Fibroblast of gingiva (primary cell): ENCODE results near the gene SREBF1.

Source experiments
- DNase-seq: peaks from one replicate; pipeline ENCODE4 v3.0.0-alpha.2; 2011; ENCODE audit warnings: low read depth

The SREBF1 gene

GRCh38 chr17:17824119-17824782 lies 12.5 kb downstream of the SREBF1 start:
- DNase-seq = no peak

- DNase-seq = peak; percentile 80
Observed at GRCh38 chr17:17823433-17824118, 13.2 kb downstream of the SREBF1 start.

DNA sequence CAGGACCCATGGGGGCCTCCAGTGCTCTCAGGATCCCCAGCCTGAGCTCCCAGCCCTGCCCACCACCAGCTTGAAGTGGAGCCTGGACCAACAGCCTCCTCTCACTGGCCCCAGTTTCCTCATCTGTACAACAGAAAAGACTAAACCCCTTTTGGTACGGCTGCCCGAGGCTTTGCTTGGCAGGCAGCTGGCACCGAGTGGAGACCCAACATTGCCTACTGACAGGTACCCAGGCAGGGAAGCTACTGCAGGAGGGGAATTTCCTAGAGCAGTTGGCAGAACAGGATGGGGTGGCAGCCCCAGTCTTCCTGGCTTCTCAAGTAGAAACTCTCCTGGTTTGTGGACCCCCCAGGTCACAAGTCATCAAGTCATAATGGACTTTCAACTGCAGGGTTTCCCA lies 14.2 kb downstream of the SREBF1 start:
- DNase-seq = no peak

DNA sequence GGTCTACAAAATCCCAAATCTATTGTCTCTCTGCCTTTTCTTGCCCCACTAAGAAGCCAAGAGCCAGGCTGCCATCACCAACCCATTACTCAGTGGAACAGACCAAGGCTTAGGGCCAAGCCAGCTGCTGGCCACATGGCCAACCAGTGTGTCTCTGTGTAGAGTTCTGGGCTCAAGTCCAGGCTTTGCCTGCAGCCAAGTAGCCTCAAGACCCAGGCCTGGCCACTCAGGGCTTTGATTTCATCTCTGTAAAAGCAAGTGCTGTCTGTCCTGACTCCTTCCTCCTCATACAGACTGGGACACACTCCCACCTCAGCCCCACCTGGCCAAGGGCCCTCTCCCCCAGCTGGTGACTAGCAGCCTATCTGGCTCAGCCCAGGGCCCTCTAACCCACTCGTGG lies 14.6 kb downstream of the SREBF1 start:
- DNase-seq = peak; percentile 92

- DNase-seq = no peak
Observed at GRCh38 chr17:17820463-17821158, 16.2 kb downstream of the SREBF1 start.

- no peak for DNase-seq
Observed at GRCh38 chr17:17820046-17820445, 16.7 kb downstream of the SREBF1 start.

GRCh38 chr17:17819561-17819995 lies 17.2 kb downstream of the SREBF1 start:
- peak; percentile 88 for DNase-seq

DNA sequence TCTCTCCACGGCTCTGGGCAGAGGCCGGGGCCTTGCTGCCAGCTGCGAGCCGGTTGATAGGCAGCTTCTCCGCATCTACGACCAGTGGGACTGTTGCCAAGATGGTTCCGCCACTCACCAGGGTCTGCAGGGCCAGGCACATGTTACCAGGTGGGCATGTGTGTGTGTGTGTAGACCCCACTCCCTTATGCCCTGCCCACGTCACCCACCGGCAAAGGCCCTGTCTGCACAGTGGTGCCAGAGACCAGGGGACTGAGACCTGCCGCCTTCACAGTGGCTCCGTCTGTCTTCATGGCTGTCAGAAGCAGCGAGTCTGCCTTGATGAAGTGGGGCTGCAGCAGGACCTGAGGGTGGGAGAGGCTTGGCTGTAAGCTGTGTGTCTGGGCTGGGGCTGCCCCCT lies 17.7 kb downstream of the SREBF1 start:
- no peak for DNase-seq

GRCh38 chr17:17818088-17818526 lies 18.7 kb downstream of the SREBF1 start:
- no peak for DNase-seq

- DNase-seq = no peak
Observed at GRCh38 chr17:17817552-17817947, 19.2 kb downstream of the SREBF1 start.

DNA sequence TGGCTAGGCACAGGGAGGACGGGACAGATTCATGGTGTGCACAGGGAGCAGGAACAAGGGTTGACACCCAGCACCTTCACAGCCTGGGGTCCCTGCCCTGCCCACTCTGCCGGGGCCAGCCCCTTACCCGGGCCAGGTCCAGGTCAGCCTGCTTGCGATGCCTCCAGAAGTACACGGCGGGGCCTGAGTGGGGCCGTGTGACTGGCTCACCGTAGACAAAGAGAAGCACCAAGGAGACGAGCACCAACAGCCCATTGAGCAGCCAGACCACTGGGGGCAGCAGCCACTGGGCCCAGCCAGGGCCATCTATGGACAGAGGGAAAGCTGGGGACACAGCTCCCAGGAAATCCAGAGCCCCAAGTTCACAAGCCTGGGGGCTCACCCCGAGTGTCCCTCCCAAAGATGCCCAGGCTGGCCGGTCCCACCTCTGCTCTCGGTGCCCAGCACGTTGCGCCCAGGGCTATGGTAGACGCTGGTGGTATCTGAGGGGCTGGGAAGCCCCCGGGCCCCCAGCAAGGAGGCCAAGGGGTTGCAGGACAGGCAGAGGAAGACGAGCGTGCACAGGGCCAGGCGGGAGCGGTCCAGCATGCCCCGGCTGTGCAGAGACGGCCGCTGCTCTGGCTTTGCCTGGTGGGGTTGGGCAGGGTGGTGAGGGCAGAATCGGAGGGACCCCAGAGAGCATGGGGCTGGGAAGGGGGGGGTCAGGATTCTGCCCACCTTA lies 19.8 kb downstream of the SREBF1 start:
- no peak for DNase-seq

DNA sequence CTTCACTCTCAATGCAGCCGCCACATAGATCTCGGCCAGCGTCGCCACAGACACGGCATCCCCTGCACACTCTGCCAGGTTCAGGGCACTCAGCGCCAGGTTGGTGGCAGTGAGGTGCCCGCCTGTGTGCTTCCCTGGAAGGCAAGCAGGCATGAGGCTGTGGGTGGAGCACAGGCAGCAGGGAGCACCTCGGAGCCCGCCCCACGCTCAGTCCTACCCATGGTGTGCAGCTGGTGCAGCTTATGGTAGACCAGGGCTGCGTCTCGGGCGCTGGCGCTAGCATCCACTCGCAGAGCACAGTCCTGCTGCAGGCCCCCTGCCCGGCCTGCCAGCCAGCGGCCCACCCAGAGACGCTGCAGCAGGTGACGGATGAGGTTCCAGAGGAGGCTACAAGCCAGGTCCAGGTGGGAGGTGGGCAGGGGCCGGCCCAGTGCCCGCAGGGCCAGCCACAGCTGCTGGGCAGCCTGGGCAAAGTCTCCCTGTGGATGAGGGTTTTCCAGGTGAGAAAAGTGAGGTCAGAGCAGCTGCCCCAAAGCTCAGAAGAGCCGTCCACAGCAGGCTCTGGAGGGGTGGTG lies 20.5 kb downstream of the SREBF1 start:
- no peak for DNase-seq

DNA sequence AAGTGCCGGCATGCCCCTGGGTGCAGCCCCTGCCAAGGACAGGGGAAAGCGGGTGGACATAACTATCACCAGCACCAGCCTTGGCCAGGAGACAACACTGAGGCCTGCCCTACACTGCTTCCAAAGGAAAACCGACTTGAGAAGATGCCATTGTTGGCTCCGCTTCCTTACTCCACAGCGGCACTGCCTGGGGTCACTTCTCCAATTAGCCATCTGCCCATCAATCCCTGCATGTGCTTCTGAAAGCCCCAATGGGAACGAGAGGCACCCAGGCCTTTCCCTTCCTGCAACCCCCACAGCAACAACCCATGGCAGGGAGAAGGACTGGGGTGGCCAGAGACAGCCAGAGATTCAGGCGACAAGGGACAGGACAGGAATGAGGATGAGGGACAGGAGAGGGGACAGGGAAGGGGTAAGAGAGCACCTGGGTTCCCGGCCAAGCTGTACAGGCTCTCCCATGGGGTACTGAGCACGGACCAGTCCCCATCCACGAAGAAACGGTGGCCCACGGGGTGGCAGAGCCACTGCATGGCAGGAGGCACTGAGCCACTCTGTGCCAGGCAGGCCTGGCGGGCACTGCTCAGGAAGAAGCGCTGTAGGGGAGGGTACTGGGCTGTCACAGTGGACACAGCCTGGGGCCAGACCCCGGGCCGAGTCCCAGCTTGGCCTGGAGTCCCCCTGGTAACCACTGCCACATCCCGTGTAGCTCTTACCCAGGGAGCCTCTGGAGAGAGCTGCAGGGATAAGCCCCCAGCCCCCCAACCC lies 21.2 kb downstream of the SREBF1 start:
- no peak for DNase-seq

GRCh38 chr17:17815062-17815406 lies 21.8 kb downstream of the SREBF1 start:
- DNase-seq = no peak

- DNase-seq = no peak
Observed at GRCh38 chr17:17814162-17815061, 22.4 kb downstream of the SREBF1 start.

DNA sequence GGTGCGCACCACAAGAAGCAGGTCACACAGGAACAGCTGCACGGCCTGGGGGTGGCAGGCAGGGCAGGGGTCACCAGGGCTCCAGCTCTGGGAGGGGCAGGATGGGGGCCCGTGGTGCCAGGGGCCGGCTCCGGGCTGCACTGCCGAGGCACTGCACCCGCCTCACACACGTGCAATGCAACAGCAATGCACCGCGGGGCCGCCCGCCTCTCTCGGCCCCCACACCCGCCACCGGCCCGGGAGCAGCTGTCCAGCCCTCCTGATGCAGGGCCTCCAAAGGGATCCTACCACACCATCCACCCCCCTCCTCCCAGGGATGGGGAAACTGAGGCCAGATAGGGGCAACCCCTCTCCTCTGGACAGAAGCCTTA lies 23.1 kb downstream of the SREBF1 start:
- no peak for DNase-seq

GRCh38 chr17:17813055-17813724 lies 23.6 kb downstream of the SREBF1 start:
- DNase-seq = no peak

DNA sequence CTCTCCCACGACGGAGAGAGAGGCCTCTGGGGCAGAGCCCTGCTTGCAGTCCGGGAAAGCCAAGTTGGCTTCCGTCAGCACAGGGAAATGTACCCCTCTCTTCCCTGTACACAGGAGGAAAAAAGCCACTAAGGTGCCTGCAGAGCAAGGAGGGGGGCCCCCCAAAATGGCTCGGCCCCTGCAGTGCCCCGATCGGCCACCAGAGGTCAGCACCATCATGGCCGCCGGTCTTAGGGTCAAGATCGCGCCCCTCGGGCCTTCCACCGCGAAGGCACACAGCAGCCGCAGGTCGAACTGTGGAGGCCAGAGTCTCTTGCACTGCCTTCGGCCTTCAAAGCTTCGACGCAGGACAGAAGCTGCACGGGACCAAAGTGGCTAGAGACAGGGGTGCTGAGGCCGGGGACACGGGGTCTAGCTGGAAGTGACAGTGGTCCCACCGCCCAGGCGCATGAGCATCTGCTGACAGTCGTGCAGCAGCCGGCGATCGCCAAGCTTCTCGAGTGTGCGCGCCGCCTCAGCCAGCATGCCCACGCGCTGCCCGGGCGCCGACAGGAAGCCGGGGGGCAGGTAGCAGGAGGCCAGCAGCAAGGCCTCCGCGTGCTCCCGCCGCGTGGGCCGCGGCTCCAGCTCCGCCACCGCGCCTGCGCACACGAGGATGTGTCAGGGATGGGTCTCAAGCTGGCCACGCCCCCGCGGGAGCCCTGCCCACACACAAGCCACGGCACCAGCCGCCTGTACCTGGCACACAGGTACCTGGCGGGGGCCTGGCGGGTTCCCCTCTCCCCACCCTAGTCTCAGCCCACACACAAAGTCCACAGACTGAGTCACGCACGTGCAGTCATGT lies 24.4 kb downstream of the SREBF1 start:
- DNase-seq = peak; percentile 64
